ENCODE measurements around the gene UGT3A2.

Gene UGT3A2

GRCh38 chr5:36017004-36017403, 49.7 kb downstream of the UGT3A2 start:
- TF ChIP-seq CTCF (IDR thresholded peaks at IDR 0.05; ENCODE audit: extremely low read depth, insufficient read depth, missing control alignments), result no peak
- in situ Hi-C loops (cut with MboI; ENCODE audit: low pct_unique_long_range_greater_than_20kb, low sequenced_read_pairs, unreplicated experiment), result no loop called here
- DNase-seq (ENCODE audit: low spot score), result no peak

DNA sequence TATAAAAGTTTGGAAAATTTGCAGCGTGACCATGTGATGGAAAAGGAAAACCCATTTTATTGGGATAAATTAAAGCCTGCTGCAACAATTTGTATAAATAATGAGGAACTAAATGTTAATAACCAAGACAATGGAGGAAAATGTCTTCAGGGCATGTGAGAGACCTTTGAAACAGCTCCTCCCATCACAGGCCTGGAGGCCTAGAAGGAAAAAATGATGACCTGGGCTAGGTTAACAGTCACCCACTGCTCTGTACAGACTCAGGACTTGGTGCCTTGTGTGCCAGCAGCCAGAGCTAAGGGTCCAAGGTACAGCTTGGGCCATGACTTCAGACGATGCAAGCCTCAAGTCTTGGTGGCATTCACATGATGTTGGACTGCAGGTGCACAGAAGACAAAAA, 53.5 kb downstream of the UGT3A2 start:
- DNase-seq (ENCODE audit: low spot score), result no peak
- in situ Hi-C loops (cut with MboI; ENCODE audit: low pct_unique_long_range_greater_than_20kb, low sequenced_read_pairs, unreplicated experiment), result no loop called here
- no peak for TF ChIP-seq CTCF (IDR thresholded peaks at IDR 0.05; ENCODE audit: extremely low read depth, insufficient read depth, missing control alignments)

- no peak for DNase-seq (ENCODE audit: low spot score)
- in situ Hi-C loops (cut with MboI; ENCODE audit: low pct_unique_long_range_greater_than_20kb, low sequenced_read_pairs, unreplicated experiment), result no loop called here
- TF ChIP-seq CTCF (IDR thresholded peaks at IDR 0.05; ENCODE audit: extremely low read depth, insufficient read depth, missing control alignments), result no peak
Observed at GRCh38 chr5:36009698-36010097, 57.0 kb downstream of the UGT3A2 start.

DNA sequence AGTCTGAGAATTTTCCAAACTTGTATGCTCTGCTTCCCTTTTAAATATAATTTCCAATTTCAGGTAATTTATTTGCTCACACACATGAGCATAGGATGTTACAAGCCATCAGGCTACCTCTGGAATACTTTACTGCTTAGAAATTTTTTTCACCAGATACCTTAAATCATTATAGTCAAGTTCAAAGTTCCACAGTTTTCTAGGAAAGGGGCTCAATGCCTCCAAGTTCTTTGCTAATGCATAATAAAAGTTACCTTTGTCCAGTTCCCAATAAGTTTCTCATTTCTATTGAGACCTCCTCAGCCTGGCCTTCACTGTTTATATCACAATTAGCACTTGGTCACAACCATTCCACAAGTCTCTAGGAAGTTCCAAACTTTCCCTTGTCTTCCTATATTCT, 59.3 kb downstream of the UGT3A2 start:
- no peak for TF ChIP-seq CTCF (IDR thresholded peaks at IDR 0.05; ENCODE audit: extremely low read depth, insufficient read depth, missing control alignments)

DNA sequence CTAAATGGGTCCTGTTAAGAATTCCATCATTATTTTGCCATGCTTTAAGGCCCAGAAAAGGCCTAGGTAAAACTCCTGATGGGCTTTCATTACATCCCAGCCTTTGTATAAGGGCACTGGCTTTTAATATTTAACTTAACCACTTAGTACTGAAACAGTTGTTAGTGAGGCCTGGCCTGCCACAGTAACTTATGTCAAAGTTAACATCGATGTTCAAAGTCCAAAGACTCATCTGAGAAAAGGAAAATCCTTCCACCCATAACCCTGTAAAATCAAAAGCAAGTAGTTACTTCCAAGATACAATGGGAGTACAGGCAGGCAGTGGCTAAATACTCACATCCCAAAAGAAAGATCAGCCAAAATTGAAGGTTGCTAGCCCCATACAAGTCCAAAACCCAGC, 60.5 kb downstream of the UGT3A2 start:
- DNase-seq (ENCODE audit: low spot score), result no peak
- TF ChIP-seq CTCF (IDR thresholded peaks at IDR 0.05; ENCODE audit: extremely low read depth, insufficient read depth, missing control alignments), result no peak
- in situ Hi-C loops (cut with MboI; ENCODE audit: low pct_unique_long_range_greater_than_20kb, low sequenced_read_pairs, unreplicated experiment), result no loop called here

More for the DNA sequence above, 59.3 kb downstream of the UGT3A2 start:
- no peak for DNase-seq (ENCODE audit: low spot score)
- in situ Hi-C loops (cut with MboI; ENCODE audit: low pct_unique_long_range_greater_than_20kb, low sequenced_read_pairs, unreplicated experiment), result no loop called here

DNA sequence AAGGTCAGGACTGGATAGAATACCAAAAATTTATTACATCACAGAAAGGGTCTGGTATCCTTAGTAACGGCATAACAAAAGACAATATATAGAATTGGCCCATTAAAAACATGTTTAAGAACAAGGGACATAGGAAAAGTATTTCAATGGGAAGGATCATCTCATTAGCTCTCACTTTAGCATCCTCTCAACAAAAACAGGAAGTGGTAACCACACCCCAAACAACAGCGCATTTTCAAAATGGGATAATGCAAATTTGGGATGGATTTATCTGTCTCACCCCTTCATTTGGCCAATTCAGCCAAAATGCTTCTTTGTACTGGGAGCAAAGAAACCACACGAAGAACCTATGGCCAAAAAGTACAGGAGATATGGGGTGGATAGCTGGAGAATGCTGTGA, 65.7 kb downstream of the UGT3A2 start:
- no peak for DNase-seq (ENCODE audit: low spot score)
- TF ChIP-seq CTCF (IDR thresholded peaks at IDR 0.05; ENCODE audit: extremely low read depth, insufficient read depth, missing control alignments), result no peak
- in situ Hi-C loops (cut with MboI; ENCODE audit: low pct_unique_long_range_greater_than_20kb, low sequenced_read_pairs, unreplicated experiment), result no loop called here

- in situ Hi-C loops (cut with MboI; ENCODE audit: low pct_unique_long_range_greater_than_20kb, low sequenced_read_pairs, unreplicated experiment), result no loop called here
- TF ChIP-seq CTCF (IDR thresholded peaks at IDR 0.05; ENCODE audit: extremely low read depth, insufficient read depth, missing control alignments), result no peak
- DNase-seq (ENCODE audit: low spot score), result no peak
Observed at GRCh38 chr5:35999547-35999946, 67.1 kb downstream of the UGT3A2 start.
